Mesothelial cell of epicardium (in vitro differentiated cells): ENCODE results near the gene ERC1. TPM values are rescaled to one million over a fixed set of nuclear protein-coding genes. Genes with fewer than 3 reads are reported as not detected.

Experiments used
- DNase-seq, 2 experiments: peaks; one replicate each; pipeline ENCODE4 v3.0.0; 2021; ENCODE audit warnings: low spot score in 2 of 2; ENCODE audit not compliant: unreplicated experiment in 2 of 2
- H3K27ac Mint-ChIP-seq: 2 replicates; pipeline ENCODE4 v1.8.0; 2021; ENCODE audit warnings: mixed read lengths
- H3K27me3 Mint-ChIP-seq: 2 replicates; pipeline ENCODE4 v1.8.0; 2021; ENCODE audit warnings: low read depth, mixed read lengths
- H3K36me3 Mint-ChIP-seq: 2 replicates; pipeline ENCODE4 v1.8.0; 2021; ENCODE audit warnings: mixed read lengths
- H3K4me1 Mint-ChIP-seq: 2 replicates; pipeline ENCODE4 v1.8.0; 2021; ENCODE audit warnings: mixed read lengths
- H3K4me3 Mint-ChIP-seq: 2 replicates; pipeline ENCODE4 v1.8.0; 2021; ENCODE audit warnings: mild to moderate bottlenecking, moderate library complexity, mixed read lengths
- H3K9me3 Mint-ChIP-seq: 2 replicates; pipeline ENCODE4 v1.8.0; 2021; ENCODE audit warnings: mixed read lengths
- total RNA-seq: library from RNA; stranded (reverse); gene quantifications from 3 replicates; pipeline ENCODE4 v1.2.1, GENCODE V29; 2021
- TF ChIP-seq, protein P1 (sequence below): fragments of 200-600 bp; sonication (generic); IDR thresholded peaks from one replicate; pipeline ENCODE4 v1.5.0; 2021; ENCODE audit warnings: antibody characterized with exemption; ENCODE audit not compliant: unreplicated experiment

The ERC1 gene
- total RNA-seq, 1 donor from 2014 or later: 66.1 TPM

GRCh38 chr12:948238-948637 is 42.8 kb upstream of the ERC1 start:
- no peak for DNase-seq
- no peaks in the 10 kb centered on the region for H3K27me3 Mint-ChIP-seq
- peak overlapping the region; percentile 52 for H3K27ac Mint-ChIP-seq
- H3K36me3 Mint-ChIP-seq: peaks cover 6% of the 10 kb centered on the region
- no peaks in the 10 kb centered on the region for H3K9me3 Mint-ChIP-seq
- TF ChIP-seq, protein P1, sequence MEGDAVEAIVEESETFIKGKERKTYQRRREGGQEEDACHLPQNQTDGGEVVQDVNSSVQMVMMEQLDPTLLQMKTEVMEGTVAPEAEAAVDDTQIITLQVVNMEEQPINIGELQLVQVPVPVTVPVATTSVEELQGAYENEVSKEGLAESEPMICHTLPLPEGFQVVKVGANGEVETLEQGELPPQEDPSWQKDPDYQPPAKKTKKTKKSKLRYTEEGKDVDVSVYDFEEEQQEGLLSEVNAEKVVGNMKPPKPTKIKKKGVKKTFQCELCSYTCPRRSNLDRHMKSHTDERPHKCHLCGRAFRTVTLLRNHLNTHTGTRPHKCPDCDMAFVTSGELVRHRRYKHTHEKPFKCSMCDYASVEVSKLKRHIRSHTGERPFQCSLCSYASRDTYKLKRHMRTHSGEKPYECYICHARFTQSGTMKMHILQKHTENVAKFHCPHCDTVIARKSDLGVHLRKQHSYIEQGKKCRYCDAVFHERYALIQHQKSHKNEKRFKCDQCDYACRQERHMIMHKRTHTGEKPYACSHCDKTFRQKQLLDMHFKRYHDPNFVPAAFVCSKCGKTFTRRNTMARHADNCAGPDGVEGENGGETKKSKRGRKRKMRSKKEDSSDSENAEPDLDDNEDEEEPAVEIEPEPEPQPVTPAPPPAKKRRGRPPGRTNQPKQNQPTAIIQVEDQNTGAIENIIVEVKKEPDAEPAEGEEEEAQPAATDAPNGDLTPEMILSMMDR: no peak
- H3K4me1 Mint-ChIP-seq: peaks cover 12% of the 10 kb centered on the region
- H3K4me3 Mint-ChIP-seq: peak overlapping the region; percentile 92

DNA sequence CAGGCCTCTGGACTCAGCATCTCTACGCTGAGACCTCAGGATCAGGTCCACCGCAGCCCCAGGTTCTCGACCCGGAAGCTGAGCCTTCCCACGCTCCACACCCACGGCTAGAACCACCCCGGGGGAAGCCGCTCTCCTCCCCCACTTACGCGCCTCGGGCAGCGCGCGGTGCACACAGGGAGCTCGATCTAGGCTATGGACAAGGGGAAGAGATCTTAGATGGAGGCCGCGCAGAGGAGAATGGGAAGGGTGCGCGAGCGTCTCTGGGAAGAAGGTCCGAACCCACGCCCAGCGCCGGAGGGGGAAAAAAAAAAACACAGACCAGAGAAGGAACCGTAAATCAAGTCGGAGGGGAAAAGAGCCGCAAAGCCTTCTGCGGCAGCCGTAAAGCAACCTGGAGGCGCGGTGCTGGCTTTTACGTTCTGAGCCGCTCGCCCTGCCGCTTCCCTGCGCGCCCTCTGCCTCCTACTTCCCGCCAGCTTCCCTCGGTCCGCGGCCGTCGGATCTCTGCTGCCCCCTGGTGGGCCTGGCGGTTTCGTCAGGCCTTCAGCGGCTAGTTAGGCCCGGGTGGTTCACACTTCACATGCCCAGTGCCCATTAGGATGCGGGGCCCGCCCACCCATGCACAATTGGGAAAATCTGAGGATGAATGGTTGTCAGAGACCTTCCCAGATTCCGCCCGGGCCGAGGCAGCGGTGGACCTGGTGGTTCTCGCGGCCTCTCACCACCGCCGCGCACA is 41.4 kb upstream of the ERC1 start, which contains the start of gene RAD52:
TSS of gene RAD52 (minus strand) at position 242 of the 739 bp plus-strand sequence. CDS start 16,636 bp downstream, outside the sequence.
- Mint-ChIP-seq H3K36me3 (peaks cover 4% of the 10 kb centered on the region), H3K27ac (peak within 1 kb of the TSS; percentile 98), H3K4me1 (peaks cover 12% of the 10 kb centered on the region), H3K4me3 (peak within 1 kb of the TSS; percentile 92), H3K9me3 (no peaks in the 10 kb centered on the region), H3K27me3 (no peaks in the 10 kb centered on the region)
- TF ChIP-seq, protein P1: peak; percentile 99
- peak; percentile 94 to 99 for DNase-seq

DNA sequence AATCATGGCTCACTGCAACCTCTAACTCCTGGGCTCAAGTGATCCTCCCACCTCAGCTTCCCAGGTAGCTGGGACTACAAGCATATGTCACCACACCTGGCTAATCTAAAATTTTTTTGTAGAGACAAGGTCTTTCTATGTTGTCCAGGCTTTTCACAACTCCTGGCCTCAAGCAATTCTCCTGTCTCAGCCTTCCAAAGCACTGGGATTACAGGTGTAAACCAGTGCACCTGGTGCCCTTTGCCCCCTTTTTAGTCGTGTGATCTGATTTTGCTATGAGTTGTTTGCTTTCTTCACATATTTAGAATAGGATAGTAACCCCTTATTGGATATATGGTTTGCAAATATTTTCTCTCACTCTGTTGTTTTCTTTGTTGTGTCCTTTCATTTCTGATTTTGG is 39.8 kb upstream of the ERC1 start:
- H3K4me3 Mint-ChIP-seq: peak overlapping the region; percentile 13
- TF ChIP-seq, protein P1: no peak
- H3K36me3 Mint-ChIP-seq: peaks cover 4% of the 10 kb centered on the region
- no peaks in the 10 kb centered on the region for H3K27me3 Mint-ChIP-seq
- no peak overlapping the region for H3K27ac Mint-ChIP-seq
- H3K4me1 Mint-ChIP-seq: peaks cover 12% of the 10 kb centered on the region
- no peaks in the 10 kb centered on the region for H3K9me3 Mint-ChIP-seq
- no peak for DNase-seq

DNA sequence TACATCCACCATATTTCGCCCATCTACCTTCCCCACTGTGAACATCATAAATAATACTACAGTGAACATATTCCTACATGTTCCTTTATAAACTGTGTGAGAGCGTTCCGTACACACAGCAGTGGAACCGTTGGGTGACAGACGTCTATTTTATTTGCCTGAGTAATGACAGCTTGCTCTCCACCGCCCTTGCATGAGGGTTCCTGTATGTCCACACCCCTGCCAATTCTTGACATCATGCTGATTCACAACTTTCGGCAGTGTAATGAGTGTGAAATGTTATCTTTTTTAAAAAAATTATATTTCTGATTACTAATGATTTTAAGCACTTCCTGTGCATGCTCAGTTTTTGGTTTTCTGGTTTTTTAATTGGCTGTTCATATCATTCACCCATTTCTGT is 37.2 kb upstream of the ERC1 start:
- no peak for DNase-seq
- Mint-ChIP-seq H3K9me3 (no peaks in the 10 kb centered on the region), H3K4me3 (no peak overlapping the region), H3K27me3 (no peaks in the 10 kb centered on the region), H3K4me1 (peaks cover 4% of the 10 kb centered on the region), H3K27ac (no peak overlapping the region), H3K36me3 (no peaks in the 10 kb centered on the region)
- TF ChIP-seq, protein P1: no peak

DNA sequence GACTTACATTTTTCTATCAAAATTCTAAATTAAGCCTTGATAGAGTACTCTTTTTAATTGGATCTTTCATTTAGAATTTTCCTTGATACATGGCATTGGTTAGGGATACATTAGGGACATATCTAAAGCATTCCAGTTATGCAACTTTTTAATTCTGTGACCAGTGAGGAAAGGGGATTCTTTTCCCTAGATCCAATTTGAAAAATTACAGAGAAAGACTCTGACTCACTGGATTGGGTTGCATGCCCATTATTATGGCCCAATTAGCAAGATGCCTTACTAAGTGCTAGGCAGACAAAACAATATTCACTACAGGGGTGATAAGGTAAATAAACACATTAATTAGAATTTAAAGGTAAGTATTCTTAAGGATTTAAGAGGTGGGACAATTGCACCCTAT is 36.3 kb upstream of the ERC1 start:
- TF ChIP-seq, protein P1: no peak
- no peak overlapping the region for H3K4me3 Mint-ChIP-seq
- no peaks in the 10 kb centered on the region for H3K36me3 Mint-ChIP-seq
- no peaks in the 10 kb centered on the region for H3K4me1 Mint-ChIP-seq
- no peak for DNase-seq
- H3K9me3 Mint-ChIP-seq: no peaks in the 10 kb centered on the region
- no peak overlapping the region for H3K27ac Mint-ChIP-seq
- no peaks in the 10 kb centered on the region for H3K27me3 Mint-ChIP-seq
